Testis (tissue), 3 donors: Measurements from ENCODE around the gene BUB1. TPM values are rescaled to one million over a fixed set of nuclear protein-coding genes. Genes with fewer than 3 reads are reported as not detected.

Experiments
- DNase-seq: peaks from one replicate; pipeline ENCODE4 v3.0.0-alpha.2; 2019
- H3K27ac ChIP-seq, 2 donors: fragments of 200-600 bp; sonication (generic); one replicate each; pipeline ENCODE4 v1.5.1; 2019
- H3K27me3 ChIP-seq: fragments of 200-600 bp; sonication (generic); one replicate; pipeline ENCODE4 v1.5.1; 2019
- H3K36me3 ChIP-seq: fragments of 200-600 bp; sonication (generic); one replicate; pipeline ENCODE4 v1.5.1; 2017; ENCODE audit warnings: low read depth; ENCODE audit errors: missing control alignments
- H3K4me1 ChIP-seq: fragments of 200-600 bp; sonication (generic); one replicate; pipeline ENCODE4 v1.5.1; 2019
- H3K4me3 ChIP-seq, 2 donors: fragments of 200-600 bp; sonication (generic); one replicate each; pipeline ENCODE4 v1.5.1; 2017 to 2019
- H3K9me3 ChIP-seq: fragments of 200-600 bp; sonication (generic); one replicate; pipeline ENCODE4 v1.5.1; 2017
- POLR2A ChIP-seq: fragments of 450-650 bp; IDR thresholded peaks from one replicate; pipeline ENCODE4 v1.6.1; 2017; ENCODE audit warnings: antibody characterized with exemption, mild to moderate bottlenecking, moderate library complexity
- WGBS, 2 donors: methylation state at CpG; one replicate each; pipeline ENCODE4 v1.1.5; 2018; 5-methylcytosine and 5-hydroxymethylcytosine counted together
- intact Hi-C: fragments of 100-400 bp; cut with DNase I; formaldehyde crosslinking; loops from one replicate; pipeline ENCODE4 v1.15.1; 2023; ENCODE audit warnings: low total_unique reads
- polyA plus RNA-seq: library from polyadenylated mRNA; stranded (reverse); fragments of 350-450 nt; fragmentation: Illumina TruSeq; extraction: RNeasy Lipid Tissue Mini Kit (QIAGEN cat#74804); gene quantifications from one replicate; pipeline ENCODE4 v1.2.3, GENCODE V29; 2014; ENCODE audit warnings: low read depth, low replicate concordance; ENCODE audit not compliant: insufficient read depth
- total RNA-seq, 2 donors: library from RNA; depleted of rRNA; stranded (reverse); fragments of >200 nt; gene quantifications; one replicate each; pipeline ENCODE4 v1.2.3, GENCODE V29; 2016
- TF ChIP-seq, protein P1 (sequence below), 3 experiments: fragments of 450-650 bp in 2 of 3; fragments of 200-600 bp in 1 of 3; sonication (generic) in 1 of 3; IDR thresholded peaks; one replicate each; pipeline ENCODE4 v1.5.1; 2016 to 2019; ENCODE audit warnings: antibody characterized with exemption in 3 of 3, mild to moderate bottlenecking in 2 of 3, moderate library complexity in 1 of 3

BUB1 gene
- total and polyA plus RNA-seq, 3 donors from 2014 or later = 50.5 to 72.9 (median 70.0) TPM

DNA sequence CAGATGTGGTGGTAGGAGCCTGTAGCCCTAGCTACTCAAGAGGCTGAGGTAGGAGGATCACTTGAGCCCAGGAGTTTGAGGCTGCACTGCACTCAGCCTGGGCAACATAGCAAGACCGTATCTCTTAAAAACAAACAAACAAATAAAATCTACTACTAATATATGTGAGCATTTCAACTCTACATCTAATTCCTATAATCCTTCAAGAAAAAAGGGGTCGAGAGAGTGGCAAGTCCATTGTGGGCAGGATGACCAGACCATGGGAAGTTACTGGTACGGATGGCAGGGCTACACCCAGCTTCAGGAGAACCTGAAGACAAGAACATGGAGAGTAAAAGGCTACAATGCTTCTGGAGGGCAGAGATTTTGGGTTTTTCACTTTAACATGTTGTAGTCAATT is 24.0 kb downstream of the BUB1 start:
- Histone ChIP-seq H3K4me1 (no peaks in the 10 kb centered on the region), H3K27ac (no peak overlapping the region), H3K27me3 (no peaks in the 10 kb centered on the region), H3K4me3 (no peak overlapping the region), H3K36me3 (no peaks in the 10 kb centered on the region), H3K9me3 (no peaks in the 10 kb centered on the region)
- intact Hi-C loops = no loop called here
- DNase-seq = no peak
- WGBS, 2 donors = 90 to 98% methylated on average over 3 of the region's 3 CpGs
- no peak for TF ChIP-seq POLR2A
- TF ChIP-seq, protein P1, sequence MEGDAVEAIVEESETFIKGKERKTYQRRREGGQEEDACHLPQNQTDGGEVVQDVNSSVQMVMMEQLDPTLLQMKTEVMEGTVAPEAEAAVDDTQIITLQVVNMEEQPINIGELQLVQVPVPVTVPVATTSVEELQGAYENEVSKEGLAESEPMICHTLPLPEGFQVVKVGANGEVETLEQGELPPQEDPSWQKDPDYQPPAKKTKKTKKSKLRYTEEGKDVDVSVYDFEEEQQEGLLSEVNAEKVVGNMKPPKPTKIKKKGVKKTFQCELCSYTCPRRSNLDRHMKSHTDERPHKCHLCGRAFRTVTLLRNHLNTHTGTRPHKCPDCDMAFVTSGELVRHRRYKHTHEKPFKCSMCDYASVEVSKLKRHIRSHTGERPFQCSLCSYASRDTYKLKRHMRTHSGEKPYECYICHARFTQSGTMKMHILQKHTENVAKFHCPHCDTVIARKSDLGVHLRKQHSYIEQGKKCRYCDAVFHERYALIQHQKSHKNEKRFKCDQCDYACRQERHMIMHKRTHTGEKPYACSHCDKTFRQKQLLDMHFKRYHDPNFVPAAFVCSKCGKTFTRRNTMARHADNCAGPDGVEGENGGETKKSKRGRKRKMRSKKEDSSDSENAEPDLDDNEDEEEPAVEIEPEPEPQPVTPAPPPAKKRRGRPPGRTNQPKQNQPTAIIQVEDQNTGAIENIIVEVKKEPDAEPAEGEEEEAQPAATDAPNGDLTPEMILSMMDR (IDR thresholded peaks at IDR 0.05) = no peak

DNA sequence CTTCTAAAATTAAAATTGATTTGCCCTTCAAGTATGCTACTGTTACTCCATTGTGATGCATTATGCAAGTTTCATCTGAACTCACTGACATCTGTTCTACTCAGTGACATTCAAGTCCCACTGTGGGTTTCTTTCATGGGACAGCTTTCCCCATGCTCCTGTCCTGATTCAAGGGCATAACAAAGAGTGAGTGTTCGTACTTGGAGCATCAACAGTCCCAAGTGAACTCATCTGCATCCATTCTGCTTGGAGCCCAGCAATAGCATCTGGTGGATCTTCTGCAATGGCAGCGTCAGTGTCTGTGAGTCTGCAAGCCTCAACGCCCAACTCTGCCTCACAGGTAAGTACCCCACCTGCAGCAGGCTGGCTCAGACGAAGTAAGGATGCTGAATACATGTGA is 27.5 kb downstream of the BUB1 start:
- TF ChIP-seq, protein P1 (IDR thresholded peaks at IDR 0.05) = no peak
- no peak for TF ChIP-seq POLR2A
- Histone ChIP-seq H3K4me1 (no peaks in the 10 kb centered on the region), H3K27ac (no peak overlapping the region), H3K9me3 (no peaks in the 10 kb centered on the region), H3K27me3 (no peaks in the 10 kb centered on the region), H3K36me3 (no peaks in the 10 kb centered on the region), H3K4me3 (no peak overlapping the region)
- intact Hi-C loops = no loop called here
- DNase-seq = no peak
- 90 to 97% methylated on average over 4 of the region's 4 CpGs for WGBS, 2 donors

DNA sequence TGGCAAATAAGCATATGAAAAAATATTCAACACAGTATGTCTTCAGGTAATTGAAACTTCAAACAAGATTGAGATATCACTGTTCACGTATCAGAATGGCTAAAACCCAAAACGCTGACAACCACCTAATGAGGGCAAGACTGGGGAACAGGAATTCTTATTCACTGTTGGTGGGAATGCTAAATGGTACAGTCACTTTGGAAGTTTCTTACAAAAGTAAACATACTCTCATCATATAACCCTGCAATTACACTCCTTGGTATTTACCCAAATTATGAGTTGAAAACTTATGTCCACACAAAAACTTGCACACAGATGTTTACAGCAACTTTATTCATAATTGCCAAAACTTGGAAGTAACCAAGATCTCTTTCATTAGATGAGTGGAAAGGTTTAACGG is 30.1 kb downstream of the BUB1 start:
- 91 to 93% methylated on average over 3 of the region's 3 CpGs for WGBS, 2 donors
- Histone ChIP-seq H3K4me3 (no peak overlapping the region), H3K9me3 (no peaks in the 10 kb centered on the region), H3K4me1 (no peaks in the 10 kb centered on the region), H3K27me3 (no peaks in the 10 kb centered on the region), H3K36me3 (no peaks in the 10 kb centered on the region), H3K27ac (no peak overlapping the region)
- intact Hi-C loops = no loop called here
- DNase-seq = no peak
- TF ChIP-seq, protein P1 (IDR thresholded peaks at IDR 0.05) = no peak
- TF ChIP-seq POLR2A = no peak

DNA sequence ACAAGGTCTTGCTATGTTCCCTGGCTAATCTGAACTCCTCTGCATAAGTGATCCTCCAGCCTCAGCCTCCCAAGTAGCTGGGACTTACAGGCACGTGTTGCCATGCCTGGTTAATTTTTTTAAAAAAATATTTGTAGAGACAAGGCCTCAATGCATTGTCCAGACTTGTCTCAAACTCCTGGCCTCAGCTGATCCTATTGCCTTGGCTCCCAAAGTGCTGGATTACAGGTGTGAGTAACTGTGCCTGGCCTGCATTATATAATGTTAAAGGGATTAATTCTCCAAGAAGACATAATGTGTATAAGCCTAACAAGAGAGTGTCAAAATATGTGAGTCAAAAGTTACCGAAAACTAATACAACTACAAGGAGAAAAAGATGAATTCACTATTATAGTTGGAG is 32.2 kb downstream of the BUB1 start:
- Histone ChIP-seq H3K36me3 (no peaks in the 10 kb centered on the region), H3K27me3 (no peaks in the 10 kb centered on the region), H3K4me3 (no peak overlapping the region), H3K9me3 (no peaks in the 10 kb centered on the region), H3K27ac (no peak overlapping the region), H3K4me1 (no peaks in the 10 kb centered on the region)
- intact Hi-C loops = no loop called here
- 86 to 91% methylated on average over 2 of the region's 2 CpGs for WGBS, 2 donors
- DNase-seq = no peak
- TF ChIP-seq, protein P1 (IDR thresholded peaks at IDR 0.05) = no peak
- no peak for TF ChIP-seq POLR2A

DNA sequence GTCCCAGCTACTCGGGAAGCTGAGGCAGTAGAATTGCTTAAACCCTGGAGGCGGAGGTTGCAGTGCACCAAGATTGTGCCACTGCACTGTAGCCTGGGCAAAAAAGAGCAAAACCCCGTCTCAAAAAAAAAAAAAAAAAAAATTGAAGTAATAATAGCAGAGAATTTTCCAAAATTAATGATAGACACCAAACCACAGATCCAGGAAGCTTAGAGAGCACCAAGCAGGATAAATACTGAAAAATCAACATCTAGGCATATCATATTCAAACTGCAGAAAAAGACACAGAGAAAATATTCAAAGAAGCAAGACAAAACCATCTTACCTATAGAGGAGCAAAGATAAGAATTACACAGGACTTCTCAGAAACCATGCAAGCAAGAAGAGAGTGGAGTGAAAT is 33.5 kb downstream of the BUB1 start:
- H3K4me1 ChIP-seq = no peaks in the 10 kb centered on the region
- H3K36me3 ChIP-seq = no peaks in the 10 kb centered on the region
- TF ChIP-seq POLR2A = no peak
- TF ChIP-seq, protein P1 (IDR thresholded peaks at IDR 0.05) = no peak
- no peak for DNase-seq
- WGBS, 2 donors = 91 to 100% methylated on average over 3 of the region's 3 CpGs
- intact Hi-C loops = no loop called here
- H3K4me3 ChIP-seq = no peak overlapping the region
- H3K27me3 ChIP-seq = no peaks in the 10 kb centered on the region
- H3K27ac ChIP-seq = no peak overlapping the region
- H3K9me3 ChIP-seq = no peaks in the 10 kb centered on the region
